NCI-H1694 treated with DMSO at 0.1 percent for 48 hours (cell line): Measurements from ENCODE around the gene RIOK2.
"Not testable (repeated sequence)": the region's sequence is repeated elsewhere in the genome, so short reads cannot be mapped to it uniquely, and the experiment has no call there.

Experiments
- DNase-seq: peaks from one replicate; lab custom pipeline; 2025; lab: John Stamatoyannopoulos, UW

Gene RIOK2

DNA sequence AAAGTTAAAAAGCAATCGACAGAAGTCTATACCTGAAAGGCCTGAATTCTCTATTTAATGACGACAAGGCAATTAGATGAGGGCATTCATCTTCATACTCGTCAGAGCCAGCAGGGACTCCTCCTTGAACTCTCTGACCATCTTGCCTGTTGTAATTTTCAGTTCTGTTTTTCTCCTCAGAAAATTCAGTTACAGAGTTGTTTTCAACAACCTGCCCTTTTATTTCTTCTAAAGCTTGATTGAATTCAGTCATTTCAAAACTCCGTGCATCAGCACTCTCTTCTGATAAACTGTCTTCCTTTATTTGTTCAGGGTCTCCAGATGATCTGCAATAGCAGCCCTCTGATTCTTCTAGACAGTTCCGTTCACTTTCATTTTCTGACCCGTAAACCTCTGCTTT, 15.6 kb downstream of the RIOK2 start:
- DNase-seq: no peak

DNA sequence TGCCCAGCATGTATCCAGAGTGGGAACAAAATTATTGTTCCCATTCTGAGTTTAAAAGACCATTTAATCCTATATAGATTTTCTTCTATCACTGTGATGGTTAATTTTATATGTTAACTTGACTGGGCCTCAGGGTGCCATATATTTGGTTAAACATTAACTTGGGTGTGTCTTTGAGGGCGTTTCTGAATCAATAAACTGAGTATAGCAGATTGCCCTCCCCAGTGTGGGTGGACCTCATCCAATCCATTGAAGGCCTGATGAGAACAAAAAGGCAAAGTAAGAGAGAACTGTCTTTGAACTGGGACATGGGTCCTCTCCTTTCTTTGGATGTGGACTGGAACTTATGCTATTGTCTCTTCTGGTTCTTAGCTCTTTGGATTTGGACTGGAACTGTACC, 17.3 kb downstream of the RIOK2 start:
- no peak for DNase-seq

DNA sequence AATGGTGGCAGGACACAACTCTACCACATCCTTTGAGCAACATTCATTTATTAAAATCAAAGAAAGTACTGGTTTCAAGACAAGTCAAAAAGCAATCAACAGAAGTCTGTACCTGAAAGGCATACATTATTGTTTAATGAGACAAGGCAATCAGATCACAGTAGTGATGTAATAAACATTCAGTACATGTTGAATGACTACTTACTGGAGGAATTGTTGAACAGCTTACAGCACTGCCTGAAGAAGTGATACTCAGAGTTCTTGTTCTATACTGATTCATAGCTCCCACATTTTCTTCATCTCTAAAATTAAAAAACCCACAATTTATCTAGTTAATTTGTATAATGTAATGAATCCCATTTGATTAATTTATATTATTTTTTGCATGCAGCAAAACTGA, 18.2 kb downstream of the RIOK2 start:
- no peak for DNase-seq

DNA sequence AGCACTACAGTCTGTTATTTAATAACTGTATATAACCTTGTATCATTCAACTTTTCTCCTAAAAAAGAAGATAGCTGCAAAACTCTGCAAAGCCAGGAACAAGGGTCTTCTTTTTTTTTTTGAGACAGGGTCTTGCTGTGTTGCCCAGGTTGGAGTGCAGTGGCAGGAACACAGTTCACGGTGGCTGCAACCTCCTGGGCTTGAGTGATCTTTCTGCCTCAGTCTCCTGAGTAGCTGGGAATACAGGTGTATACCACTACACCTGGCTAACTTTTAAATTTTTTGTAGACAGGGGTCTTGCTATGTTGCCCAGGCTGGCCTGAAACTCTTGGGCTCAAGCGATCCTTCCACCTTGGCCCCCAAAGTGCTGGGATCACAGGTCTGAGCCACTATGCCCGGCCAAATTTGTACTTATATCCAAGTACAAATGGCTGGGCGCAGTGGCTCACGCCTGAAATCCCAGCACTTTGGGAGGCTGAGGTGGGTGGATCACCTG, 19.2 kb downstream of the RIOK2 start:
- DNase-seq: no peak

DNA sequence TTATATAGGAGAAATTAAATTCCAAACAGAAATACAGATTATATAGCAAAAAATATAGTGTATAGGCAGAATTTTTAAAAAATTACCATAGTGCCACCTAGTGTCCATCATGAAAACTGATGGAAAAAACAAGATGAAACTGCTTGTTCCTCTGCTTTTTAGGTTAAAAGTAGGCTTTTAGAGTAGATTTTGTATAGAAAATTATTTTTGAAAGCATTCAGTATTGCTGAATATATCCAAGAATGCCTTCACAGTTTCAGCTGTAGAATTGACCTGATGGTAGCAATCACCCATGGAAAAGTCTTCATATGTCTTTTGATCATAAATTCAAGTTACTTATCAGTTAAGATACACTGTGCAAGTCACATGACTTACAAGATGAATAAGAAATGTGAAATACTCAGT, 19.7 kb downstream of the RIOK2 start:
- DNase-seq: peak; percentile 11

DNA sequence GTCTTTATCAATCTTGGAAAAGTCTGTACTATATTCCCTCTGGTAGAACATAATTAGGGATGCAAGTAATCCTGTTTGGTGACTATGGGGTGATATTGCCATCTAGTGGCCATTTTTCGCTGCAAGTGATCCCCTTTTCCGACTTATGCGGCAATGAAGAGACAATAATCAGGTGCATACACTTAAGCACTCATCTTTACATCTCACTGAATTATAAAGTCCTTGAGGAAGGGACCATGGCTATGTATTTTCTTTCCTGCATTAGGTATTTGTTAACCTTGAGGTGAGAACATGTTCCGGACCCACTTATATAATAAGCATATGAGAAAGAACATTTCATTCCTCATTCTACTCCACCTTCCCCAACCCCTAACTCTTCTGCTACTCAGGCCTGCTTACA, 21.0 kb downstream of the RIOK2 start:
- peak; percentile 46 for DNase-seq

DNA sequence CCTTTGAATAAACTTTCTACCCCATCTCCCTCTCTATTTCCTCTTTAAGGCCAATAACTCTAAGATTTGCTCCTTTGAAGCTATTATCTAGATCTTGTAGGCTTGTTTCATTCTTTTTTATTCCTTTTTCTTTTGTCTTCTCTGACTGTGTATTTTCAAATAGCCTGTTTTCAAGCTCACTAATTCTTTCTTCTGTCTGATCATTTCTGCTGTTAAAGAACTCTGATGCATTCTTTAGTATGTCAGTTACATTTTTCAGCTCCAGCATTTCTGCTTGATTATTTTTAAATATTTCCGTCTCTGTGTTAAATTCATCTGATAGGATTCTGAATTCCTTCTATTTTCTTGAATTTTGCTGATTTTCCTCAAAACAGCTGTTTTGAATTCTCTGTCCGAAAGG, 25.4 kb downstream of the RIOK2 start:
- DNase-seq: no peak

DNA sequence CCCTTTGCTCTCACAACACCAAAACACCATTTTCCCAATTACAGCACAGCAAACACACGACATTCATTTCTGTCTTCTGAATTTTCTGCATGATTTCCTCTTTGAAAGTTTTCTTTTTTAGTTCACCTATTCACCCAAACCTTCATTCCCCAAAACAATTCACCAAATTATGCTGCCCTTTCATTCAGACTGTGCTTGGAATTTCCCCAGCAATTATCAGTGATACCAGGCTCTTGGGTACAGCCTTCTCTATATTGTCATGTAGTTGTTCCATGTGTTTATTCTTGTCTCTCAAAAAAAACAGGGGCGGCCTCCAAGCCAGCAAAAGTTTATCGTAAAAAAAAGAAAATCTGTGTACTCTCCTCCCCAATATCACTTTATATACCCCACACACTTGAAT, 31.7 kb downstream of the RIOK2 start:
- no peak for DNase-seq

DNA sequence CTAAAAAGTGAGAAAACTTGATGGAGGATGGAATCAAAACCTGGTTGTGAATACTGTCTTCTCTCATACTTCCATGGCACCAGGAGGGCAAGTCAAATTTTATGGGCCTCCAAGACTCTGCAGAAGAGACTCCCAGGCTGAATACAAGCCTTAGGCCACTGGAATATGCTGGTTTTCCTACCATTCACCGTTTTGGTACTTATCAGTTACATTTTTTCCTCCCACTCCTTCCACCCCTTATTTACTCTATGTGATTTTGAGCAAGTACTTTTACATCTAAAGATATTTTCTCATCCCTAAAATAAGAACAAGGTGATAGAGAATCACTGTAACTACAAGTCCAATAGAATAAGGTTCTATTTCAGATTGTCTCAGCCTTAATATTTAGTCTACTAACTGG, 32.6 kb downstream of the RIOK2 start:
- DNase-seq: no peak

DNA sequence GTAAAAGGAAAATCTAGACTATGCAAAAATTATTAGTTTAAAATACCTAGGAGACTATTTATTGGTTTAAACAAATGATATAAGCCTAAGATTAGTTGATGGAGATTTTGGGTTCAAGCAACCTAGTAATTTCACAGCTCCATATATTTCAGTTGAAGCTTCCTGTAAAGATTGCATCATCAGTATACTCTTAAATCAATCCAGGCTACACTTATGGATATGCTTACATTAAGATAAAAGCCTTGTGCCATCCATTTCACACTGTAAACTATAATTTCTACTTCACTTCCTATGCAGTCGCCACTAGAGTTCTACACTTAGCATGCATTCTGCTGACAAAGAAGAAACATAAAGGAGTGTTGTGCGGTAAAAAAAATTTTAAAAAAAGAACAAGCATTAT, 33.3 kb downstream of the RIOK2 start:
- DNase-seq: no peak

DNA sequence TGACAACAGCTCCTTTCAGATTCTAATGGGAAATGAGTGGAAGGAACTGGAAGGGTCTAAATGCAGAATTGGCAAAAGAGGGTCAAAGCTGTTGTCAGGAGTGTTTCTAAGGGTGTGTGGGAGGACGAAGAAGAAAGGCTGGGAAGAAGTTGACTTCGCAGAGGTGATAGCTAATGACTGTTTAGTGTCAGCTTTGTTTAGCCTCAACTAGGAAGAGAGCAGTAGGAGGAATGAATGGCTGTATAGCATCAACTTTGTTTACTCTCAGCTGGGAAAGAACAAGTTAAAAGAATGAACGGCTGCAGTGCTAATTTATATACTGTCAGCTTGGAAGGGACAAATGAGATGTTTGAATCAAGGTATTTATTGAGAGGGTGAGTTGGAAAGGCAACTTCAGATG, 34.8 kb downstream of the RIOK2 start:
- DNase-seq: no peak

DNA sequence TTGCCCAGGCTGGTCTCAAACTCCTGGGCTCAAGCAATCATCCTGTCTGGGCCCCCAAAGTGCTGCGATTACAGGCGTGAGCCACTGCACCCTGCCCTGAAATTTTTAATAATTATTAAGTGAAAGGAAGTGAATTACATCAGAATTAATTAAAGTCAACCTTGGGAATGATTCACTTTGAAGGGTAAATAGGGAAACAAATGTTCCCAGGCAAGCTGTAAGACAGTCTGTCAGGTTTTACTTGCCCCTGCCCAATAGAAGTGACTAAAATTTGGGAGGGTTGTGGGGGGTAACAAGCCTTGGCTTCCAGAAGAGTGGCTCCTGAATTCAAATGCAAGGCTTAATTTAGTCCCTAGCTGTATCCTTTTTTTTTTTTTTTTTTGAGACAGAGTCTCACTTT, 39.3 kb downstream of the RIOK2 start:
- DNase-seq: no peak

DNA sequence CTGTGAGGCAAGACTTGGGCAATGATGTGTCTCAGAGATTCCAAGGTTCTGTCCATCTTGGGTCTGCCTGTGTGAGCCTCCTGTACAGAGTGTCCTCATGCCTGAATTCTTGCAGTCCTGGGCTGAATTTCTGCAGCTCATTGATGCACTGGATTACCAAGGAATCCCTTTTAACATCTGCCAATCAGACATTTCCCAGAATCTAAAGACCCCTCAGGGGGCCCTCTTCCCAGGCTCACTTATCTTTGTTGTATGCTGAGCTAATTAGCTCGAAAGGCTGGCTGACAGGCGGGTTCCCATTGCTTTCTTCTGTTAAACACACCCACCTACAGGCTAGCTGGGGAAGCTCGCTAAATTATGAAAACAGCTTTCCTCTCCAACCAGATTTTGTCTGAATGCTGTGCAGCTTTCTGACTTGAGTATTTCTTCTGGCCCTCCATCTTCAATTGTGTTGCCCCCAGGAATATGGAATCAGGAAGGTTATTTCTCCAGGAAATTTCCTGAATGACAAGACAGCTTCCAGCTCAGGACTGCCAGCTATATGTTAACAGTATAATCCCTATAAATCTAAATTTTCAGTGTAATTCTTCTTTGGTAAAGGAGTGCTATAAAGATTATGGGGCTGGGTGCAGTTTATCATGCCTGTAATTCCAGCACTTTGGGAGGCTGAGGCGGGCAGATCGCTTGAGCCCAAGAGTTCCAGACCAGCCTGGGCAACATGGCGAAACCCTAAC, 40.4 kb downstream of the RIOK2 start, which contains the start of gene LIX1:
Gene LIX1, minus strand, starts transcription at position 91 of the 734 bp plus-strand sequence. Its CDS starts 35 bp downstream, at position 56.
- DNase-seq: peak; percentile 52

DNA sequence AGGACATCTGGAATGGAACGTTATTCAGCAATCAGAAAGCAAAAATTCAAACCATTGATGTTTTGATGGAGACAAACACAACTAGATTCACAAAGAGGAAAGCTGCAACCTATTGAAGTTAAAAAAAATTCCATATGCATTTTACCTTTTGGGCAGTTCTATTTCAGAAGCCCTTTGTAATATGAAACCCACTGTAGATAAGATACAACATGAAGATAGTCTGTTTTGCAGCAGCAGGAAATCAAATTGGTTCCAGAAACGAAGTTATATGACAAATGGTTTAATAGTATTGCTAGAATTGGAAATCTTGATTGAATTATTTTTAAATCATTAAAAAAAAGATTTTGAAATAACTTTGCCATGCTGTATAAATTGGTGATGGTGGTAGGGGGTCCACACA, 41.5 kb downstream of the RIOK2 start:
- DNase-seq: no peak

DNA sequence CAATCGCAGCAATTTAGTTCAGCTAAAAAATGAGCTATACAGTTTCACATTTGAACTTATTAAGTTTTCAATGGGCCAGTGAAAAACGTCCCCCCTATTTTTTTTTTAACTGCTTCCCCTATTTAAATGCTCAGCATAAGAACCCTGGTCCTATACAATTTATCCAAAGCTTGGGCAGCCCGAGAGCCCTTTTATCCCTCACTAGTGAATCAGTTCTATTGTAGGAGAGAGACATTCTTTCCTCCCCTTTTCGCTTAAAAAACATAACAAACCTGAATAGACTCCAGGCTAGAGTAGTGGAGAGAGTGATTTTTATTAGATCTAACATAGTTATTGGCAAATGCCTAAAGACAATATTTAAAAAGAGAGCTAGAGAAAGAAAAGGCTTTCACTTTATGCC, 42.0 kb downstream of the RIOK2 start:
- DNase-seq: no peak

DNA sequence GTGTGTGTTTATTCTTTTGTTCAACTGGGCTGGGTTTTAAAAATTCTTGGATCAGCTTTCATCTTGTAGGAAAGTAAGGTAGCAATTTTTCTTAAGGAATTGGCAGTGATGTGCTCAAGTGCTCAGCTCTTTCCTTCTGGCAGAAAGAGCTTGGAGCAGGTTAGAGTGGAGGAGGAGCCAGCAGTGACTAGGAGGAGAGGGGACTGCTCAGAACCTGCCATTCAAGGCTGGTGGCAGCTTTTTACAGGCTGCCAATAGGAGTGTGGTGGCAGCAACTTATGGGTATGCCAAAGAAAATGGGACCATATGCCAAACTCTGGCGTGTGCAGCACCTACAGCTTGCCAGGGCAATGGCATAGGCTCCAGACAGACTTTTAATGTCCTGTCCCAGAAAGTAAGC, 42.8 kb downstream of the RIOK2 start:
- not testable (repeated sequence) for DNase-seq

DNA sequence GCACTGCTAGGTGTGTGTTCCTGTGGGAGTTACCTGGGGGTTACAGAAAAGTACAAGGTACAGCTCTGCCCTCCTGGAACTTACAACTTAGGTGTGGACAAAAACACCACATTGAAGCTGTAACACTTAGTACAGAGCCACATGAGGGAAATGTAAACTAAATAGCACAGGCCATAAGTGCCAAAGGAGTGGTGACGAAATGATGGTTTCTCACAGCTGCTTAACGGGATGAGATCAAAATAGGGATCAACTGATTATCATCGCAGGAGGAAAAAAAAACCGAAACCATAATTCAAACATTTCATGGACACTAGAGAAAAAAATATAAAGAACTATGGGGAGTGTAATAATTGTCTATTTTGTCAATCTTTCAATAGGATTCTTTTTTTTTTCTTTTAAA, 46.6 kb downstream of the RIOK2 start:
- DNase-seq: no peak

DNA sequence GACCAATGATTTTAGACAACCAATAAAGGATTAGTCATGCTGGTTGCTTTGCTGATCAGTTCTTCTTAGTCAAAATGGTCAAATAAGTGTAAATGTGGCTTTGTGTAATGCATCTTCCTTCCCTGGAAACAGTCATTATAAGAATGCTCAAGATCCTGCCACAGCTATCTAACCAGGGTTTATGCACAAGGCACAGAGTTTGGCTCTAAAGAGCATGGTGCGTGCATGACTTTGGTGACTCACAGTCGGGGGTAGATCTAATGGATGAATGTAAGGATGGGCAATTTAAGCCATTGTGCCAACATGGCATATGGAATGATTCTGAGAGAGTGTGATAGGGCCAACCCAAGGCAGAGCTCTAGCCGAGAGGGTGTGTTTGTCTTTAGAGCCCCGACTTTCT, 47.2 kb downstream of the RIOK2 start:
- DNase-seq: no peak

DNA sequence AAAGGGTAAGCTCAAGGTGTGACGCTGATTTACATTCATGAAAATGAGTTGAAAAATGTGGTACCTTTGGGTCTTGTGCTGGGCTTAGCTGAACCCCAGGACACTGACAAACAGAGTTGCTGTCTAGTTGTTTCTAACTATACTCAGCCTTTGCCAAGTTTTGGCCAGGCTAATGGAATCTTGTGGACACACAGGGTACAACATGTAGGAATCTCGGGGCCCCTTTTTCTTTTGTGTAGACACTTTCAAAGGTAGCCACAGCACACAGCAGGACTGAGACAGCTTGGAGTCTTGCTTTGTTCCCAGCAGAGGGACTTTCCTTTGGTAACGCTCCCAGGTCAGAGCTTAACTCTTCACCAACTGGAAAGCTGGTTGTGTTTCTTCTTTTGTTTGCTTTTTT, 48.4 kb downstream of the RIOK2 start:
- no peak for DNase-seq

DNA sequence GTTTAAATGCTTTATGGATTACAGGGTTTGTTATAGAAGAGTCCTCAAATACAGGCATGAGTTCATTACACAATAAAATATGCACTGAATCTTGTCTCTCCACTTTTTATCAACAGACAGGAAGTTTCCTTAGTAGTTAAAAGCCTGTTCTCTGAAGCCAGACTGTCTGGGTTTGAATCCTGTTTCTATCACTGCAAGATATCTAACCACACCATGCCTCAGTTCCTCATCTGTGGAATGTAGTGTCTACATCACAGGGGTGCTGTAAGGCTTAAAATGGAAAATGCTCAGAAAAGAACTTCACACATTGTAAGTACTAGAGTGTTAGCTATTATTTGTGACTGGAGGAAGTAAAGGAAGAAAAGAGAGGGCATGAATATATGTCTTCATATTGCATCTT, 49.9 kb downstream of the RIOK2 start:
- no peak for DNase-seq

DNA sequence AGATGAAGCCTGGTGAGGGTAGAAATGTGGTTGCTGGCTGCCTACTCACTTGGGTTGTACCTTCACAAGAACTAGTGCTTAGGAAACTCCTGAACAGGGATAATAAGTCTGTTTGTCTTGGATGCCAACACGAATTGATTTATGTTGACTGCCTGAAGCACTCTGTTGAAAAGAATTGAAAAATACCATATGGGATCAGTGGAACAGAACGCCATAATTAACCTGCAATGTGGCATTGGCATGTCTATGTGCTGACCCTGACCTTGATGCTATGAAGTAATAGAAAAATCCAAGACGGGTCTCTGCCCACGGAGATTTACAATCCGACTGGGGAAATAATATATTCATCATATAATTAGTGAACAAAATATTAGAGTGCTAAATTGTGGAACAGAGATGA, 51.1 kb downstream of the RIOK2 start:
- DNase-seq: peak; percentile 37

DNA sequence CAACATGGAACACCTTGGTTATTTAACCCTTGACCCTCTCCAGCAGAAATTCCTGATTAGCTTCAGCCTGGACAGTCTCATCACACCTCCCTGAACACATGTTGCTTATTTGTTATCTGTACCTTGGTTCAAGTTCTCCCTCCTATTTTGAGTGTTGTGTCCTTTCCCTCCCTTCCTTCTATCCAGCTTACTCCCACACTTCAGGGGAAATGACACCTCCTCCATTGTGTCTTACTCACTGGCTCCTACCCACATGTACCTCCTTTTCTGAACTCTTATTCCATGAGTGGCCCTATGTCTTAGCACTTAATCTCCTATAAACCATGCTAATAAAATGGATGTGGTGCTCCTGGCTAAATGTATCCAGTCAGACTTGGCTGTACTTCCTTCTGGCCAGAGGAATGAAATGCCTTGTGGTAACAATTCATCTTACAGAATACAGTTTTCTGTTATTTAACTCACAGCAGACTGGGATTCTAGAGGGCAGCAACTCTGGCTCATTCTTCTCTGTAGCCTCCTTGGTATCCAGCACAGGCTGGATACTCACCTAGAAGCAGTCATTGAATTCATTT, 51.8 kb downstream of the RIOK2 start:
- DNase-seq: no peak

DNA sequence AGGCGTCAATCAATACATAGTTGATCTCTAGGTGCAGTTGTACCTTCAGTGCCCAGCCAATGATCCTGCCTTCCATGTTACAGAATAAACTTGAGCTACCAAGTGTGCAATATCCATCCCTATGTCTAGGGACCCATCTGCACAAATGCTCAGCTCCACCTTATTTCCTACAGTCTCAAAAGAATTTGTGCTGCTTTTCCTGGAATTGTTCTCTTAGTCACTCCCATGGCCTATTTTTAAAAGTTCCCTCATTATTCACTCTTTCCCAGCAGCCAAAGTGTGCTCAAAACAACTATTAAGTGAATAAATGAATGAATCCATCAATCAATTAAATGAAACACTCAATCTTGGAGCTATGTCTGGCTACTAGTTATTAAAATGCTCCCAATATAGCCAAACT, 55.3 kb downstream of the RIOK2 start:
- DNase-seq: no peak

DNA sequence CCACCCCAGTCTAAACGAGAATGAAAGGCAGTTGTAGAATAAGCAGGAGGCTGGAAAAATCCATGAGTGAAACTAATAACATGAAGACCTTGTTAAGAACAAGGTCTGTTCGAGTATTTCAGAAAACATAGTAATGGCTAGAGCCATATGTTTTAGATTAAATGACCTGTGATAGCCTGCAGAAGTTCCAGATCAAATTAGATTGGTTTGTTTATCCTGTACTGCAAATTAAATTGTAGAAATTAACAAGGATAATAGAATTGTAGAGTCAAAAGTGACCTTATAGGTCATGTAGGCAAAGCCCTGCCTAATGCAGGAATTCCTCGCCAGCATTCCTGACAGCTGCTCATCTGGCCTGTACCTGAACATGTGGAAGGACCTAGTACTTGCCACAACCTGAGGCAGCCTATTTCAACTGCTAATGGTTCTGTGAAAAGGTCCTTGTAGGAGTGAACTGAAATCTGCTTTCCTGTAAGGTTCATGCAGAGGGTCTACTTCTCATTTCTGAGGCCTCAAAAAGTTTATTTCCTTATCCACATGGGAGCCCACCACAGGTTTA, 57.8 kb downstream of the RIOK2 start:
- DNase-seq: no peak
